Heart left ventricle (tissue), 16 donors: Measurements from ENCODE around the gene CLCN4. TPM values are rescaled to one million over a fixed set of nuclear protein-coding genes. Genes with fewer than 3 reads are reported as not detected.

Experiments used
- ATAC-seq, 4 donors: fragments of 200-7000 bp; cut with Tn5 transposase; one replicate each; pipeline ENCODE4 v1.9.1; 2020 to 2022; ENCODE audit warnings: moderate library complexity in 4 of 4, mild to moderate bottlenecking in 3 of 4, moderate number of reproducible peaks in 1 of 4
- DNase-seq, 5 donors: peaks; one replicate each; pipeline ENCODE4 v3.0.0-alpha.2; 2020
- H3K27ac ChIP-seq, 12 donors: fragments of 200-600 bp; sonication (generic) in 4 of 12; one replicate each; pipeline versions ENCODE4 v1.5.0 to v1.8.0; 2016 to 2022; ENCODE audit warnings: mild to moderate bottlenecking in 2 of 12
- H3K27me3 ChIP-seq, 9 donors: fragments of 200-600 bp; sonication (generic) in 2 of 9; one replicate each; pipeline versions ENCODE4 v1.5.1 to v1.8.0; 2016 to 2022; ENCODE audit warnings: mild to moderate bottlenecking in 3 of 9
- H3K36me3 ChIP-seq, 9 donors: fragments of 200-600 bp; sonication (generic) in 2 of 9; one replicate each; pipeline versions ENCODE4 v1.5.0 to v1.8.0; 2018 to 2022; ENCODE audit warnings: mild to moderate bottlenecking in 2 of 9
- H3K4me1 ChIP-seq, 12 donors: fragments of 200-600 bp; sonication (generic) in 4 of 12; one replicate each; pipeline versions ENCODE4 v1.5.0 to v1.8.0; 2016 to 2022; ENCODE audit warnings: mild to moderate bottlenecking in 3 of 12
- H3K4me3 ChIP-seq, 12 donors: fragments of 200-600 bp; sonication (generic) in 4 of 12; one replicate each; pipeline versions ENCODE4 v1.5.0 to v1.8.0; 2017 to 2022; ENCODE audit warnings: mild to moderate bottlenecking in 9 of 12, moderate library complexity in 4 of 12
- H3K9me3 ChIP-seq, 12 donors: fragments of 200-600 bp; sonication (generic) in 4 of 12; one replicate each; pipeline versions ENCODE4 v1.5.0 to v1.8.0; 2016 to 2022; ENCODE audit warnings: mild to moderate bottlenecking in 1 of 12
- POLR2A ChIP-seq, 2 donors: fragments of 450-650 bp; IDR thresholded peaks; one replicate each; pipeline ENCODE4 v1.6.1; 2017; ENCODE audit warnings: antibody characterized with exemption in 2 of 2, mild to moderate bottlenecking in 2 of 2, moderate library complexity in 2 of 2
- WGBS, 4 donors: extraction: QIAGEN DNeasy Blood & Tissue Kit in 2 of 4; methylation state at CpG; one replicate each; pipeline versions ENCODE4 v1.1.5 to v1.1.7; 2013 to 2018; 5-methylcytosine and 5-hydroxymethylcytosine counted together
- intact Hi-C, 10 donors: fragments of 100-400 bp; cut with DNase I; formaldehyde crosslinking; loops; one replicate each; pipeline versions ENCODE4 v1.11.1 to v1.14.2; 2022
- polyA plus RNA-seq, 2 donors: library from polyadenylated mRNA; stranded (reverse); fragments of 200-250 nt; gene quantifications; one replicate each; pipeline ENCODE4 v1.2.3, GENCODE V29; 2013
- total RNA-seq, 9 donors: library from RNA; depleted of rRNA in 2 of 9; stranded (reverse); fragments of >200 nt in 2 of 9; fragmentation: NEBNext Ultra II Directional in 3 of 9; extraction: Animal tissue kit (Norgen Biotek cat#: 25700) in 3 of 9; gene quantifications; one replicate each; pipeline versions ENCODE4 v1.1.0 to v1.2.4, GENCODE V29; 2016 to 2023
- TF ChIP-seq, protein P1 (sequence below), 12 donors: fragments of 200-600 bp; sonication (generic) in 4 of 12; IDR thresholded peaks; one replicate each; pipeline versions ENCODE4 v1.5.0 to v1.8.0; 2018 to 2022; ENCODE audit warnings: antibody characterized with exemption in 12 of 12, mild to moderate bottlenecking in 5 of 12
- donor health status: ischemic (EF 13 %, LVEDD 7.1; RV severe dilation, severe dysfunction).
- donor health status: healthy with polysubstance abuse.
- donor health status: DM: no; HTN: yes; CAD: no.
- donor health status: DM: no; HTN: no; CAD: no.
- donor health status: ischemic (EF 25% LVEDD 6.9; RV normal size, moderate dysfunction).
- donor health status: ischemic (EF 25% LVEDD 5.7; RV mildly dilated, moderate dysfunction).
- donor health status: healthy.
- donor health status: DM: yes; HTN: yes; CAD: no.
- donor health status: ischemic (EF 35%, LVEDD 5.7; RV mildly dilated, moderate dysfunction).
- donor health status: nonischemic (EF 11% LVEDD 7.7; RV severe dilation, severe dysfunction).
- donor health status: DM: yes; HTN: yes; CAD: no.
- donor health status: PGD.
- donor health status: ischemic (EF 29% LVEDD 5.4; RV normal size, mild dysfunction).
- donor health status: nonischemic (EF 23%, LVEDD 6.1; RV moderate dilation, normal function).

The CLCN4 gene
- total and polyA plus RNA-seq, 11 donors = 6.4 to 39.0 (median 29.2) TPM

GRCh38 chrX:10206317-10206716 is 49.5 kb downstream of the CLCN4 start:
- Histone ChIP-seq H3K9me3 (no peaks in the 10 kb centered on the region), H3K4me3 (no peak overlapping the region), H3K27me3 (peaks cover 0 to 3% (median 0%) of the 10 kb centered on the region in 9 donors), H3K4me1 (no peaks in the 10 kb centered on the region), H3K36me3 (peaks cover 0 to 10% (median 0%) of the 10 kb centered on the region in 9 donors), H3K27ac (no peak overlapping the region)
- WGBS, 4 donors = 72 to 91% (median 82%) methylated on average over 9 of the region's 9 CpGs
- intact Hi-C loops = loop anchor here in 1 of 10 donors (10.0 kb wide), 1 partner anchor 888 kb away; no protein-coding TSS in a partner anchor
- DNase-seq (no peak), ATAC-seq (no peak)
- TF ChIP-seq POLR2A (IDR thresholded peaks at IDR 0.05) = no peak
- TF ChIP-seq, protein P1, sequence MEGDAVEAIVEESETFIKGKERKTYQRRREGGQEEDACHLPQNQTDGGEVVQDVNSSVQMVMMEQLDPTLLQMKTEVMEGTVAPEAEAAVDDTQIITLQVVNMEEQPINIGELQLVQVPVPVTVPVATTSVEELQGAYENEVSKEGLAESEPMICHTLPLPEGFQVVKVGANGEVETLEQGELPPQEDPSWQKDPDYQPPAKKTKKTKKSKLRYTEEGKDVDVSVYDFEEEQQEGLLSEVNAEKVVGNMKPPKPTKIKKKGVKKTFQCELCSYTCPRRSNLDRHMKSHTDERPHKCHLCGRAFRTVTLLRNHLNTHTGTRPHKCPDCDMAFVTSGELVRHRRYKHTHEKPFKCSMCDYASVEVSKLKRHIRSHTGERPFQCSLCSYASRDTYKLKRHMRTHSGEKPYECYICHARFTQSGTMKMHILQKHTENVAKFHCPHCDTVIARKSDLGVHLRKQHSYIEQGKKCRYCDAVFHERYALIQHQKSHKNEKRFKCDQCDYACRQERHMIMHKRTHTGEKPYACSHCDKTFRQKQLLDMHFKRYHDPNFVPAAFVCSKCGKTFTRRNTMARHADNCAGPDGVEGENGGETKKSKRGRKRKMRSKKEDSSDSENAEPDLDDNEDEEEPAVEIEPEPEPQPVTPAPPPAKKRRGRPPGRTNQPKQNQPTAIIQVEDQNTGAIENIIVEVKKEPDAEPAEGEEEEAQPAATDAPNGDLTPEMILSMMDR (IDR thresholded peaks at IDR 0.05) = no peak

GRCh38 chrX:10208281-10208856 is 51.6 kb downstream of the CLCN4 start:
- Histone ChIP-seq H3K36me3 (peaks cover 0 to 13% (median 3%) of the 10 kb centered on the region in 9 donors), H3K9me3 (no peaks in the 10 kb centered on the region), H3K27ac (no peak overlapping the region), H3K27me3 (no peaks in the 10 kb centered on the region), H3K4me3 (no peak overlapping the region), H3K4me1 (no peaks in the 10 kb centered on the region)
- TF ChIP-seq, protein P1 (IDR thresholded peaks at IDR 0.05) = no peak
- no peak for TF ChIP-seq POLR2A (IDR thresholded peaks at IDR 0.05)
- DNase-seq (peak in 2 of 5 donors; percentile 33 to 49), ATAC-seq (peak; percentile 51 to 85 (median 79))
- intact Hi-C loops = loop anchor here in 1 of 10 donors (10.0 kb wide), 1 partner anchor 886 kb away; no protein-coding TSS in a partner anchor
- 59 to 80% (median 73%) methylated on average over 11 of the region's 11 CpGs for WGBS, 4 donors

- ATAC-seq (no peak), DNase-seq (no peak)
- 71 to 90% (median 80%) methylated on average over 4 of the region's 4 CpGs for WGBS, 4 donors
- intact Hi-C loops = loop anchor here in 1 of 10 donors (10.0 kb wide), 1 partner anchor 886 kb away; no protein-coding TSS in a partner anchor
- Histone ChIP-seq H3K36me3 (peaks cover 0 to 18% (median 5%) of the 10 kb centered on the region in 9 donors), H3K9me3 (no peaks in the 10 kb centered on the region), H3K4me3 (no peak overlapping the region), H3K4me1 (no peaks in the 10 kb centered on the region), H3K27ac (no peak overlapping the region), H3K27me3 (no peaks in the 10 kb centered on the region)
- TF ChIP-seq, protein P1 (IDR thresholded peaks at IDR 0.05) = no peak
- TF ChIP-seq POLR2A (IDR thresholded peaks at IDR 0.05) = no peak
Observed at GRCh38 chrX:10208953-10209352, 52.2 kb downstream of the CLCN4 start.

- 87 to 98% (median 93%) methylated on average over 15 of the region's 15 CpGs for WGBS, 4 donors
- Histone ChIP-seq H3K4me1 (no peaks in the 10 kb centered on the region), H3K4me3 (no peak overlapping the region), H3K9me3 (no peaks in the 10 kb centered on the region), H3K27me3 (no peaks in the 10 kb centered on the region), H3K27ac (no peak overlapping the region), H3K36me3 (peaks cover 0 to 18% (median 0%) of the 10 kb centered on the region in 9 donors)
- intact Hi-C loops = no loop called here
- TF ChIP-seq POLR2A (IDR thresholded peaks at IDR 0.05) = no peak
- TF ChIP-seq, protein P1 (IDR thresholded peaks at IDR 0.05) = no peak
- DNase-seq (no peak), ATAC-seq (no peak)
Observed at GRCh38 chrX:10212395-10212794, 55.6 kb downstream of the CLCN4 start.
